HL-60/S4 (cell line): Measurements from ENCODE around the gene NF1.

Source experiments
- in situ Hi-C: fragments of 300-500 bp; cut with MboI; formaldehyde crosslinking; loops from 2 replicates; pipeline ENCODE4 v1.14.3; 2022; ENCODE audit warnings: low sequenced_read_pairs

The NF1 gene

DNA sequence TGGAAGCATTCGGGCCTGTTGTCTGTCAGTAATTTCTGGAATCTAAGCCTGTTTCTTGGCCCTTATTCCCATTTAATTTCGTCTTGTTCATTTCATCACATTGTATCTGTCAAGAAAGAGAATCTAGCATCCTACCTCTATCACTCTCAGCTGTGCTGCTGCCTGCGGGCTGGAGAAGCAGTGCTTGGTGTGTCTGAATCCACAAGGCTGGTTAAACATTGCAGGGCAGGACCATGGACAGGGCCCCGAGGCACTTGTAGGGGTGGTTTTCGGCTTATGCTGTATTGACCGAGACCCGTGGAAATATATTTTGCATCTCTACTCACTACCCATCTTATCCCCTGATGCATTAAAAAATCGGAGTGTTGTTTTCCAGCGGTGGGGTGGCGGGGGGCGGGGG is 299.8 kb downstream of the NF1 start:
- in situ Hi-C loops = loop anchor here (25.0 kb wide), 1 partner anchor 382 kb away; no protein-coding TSS in a partner anchor

DNA sequence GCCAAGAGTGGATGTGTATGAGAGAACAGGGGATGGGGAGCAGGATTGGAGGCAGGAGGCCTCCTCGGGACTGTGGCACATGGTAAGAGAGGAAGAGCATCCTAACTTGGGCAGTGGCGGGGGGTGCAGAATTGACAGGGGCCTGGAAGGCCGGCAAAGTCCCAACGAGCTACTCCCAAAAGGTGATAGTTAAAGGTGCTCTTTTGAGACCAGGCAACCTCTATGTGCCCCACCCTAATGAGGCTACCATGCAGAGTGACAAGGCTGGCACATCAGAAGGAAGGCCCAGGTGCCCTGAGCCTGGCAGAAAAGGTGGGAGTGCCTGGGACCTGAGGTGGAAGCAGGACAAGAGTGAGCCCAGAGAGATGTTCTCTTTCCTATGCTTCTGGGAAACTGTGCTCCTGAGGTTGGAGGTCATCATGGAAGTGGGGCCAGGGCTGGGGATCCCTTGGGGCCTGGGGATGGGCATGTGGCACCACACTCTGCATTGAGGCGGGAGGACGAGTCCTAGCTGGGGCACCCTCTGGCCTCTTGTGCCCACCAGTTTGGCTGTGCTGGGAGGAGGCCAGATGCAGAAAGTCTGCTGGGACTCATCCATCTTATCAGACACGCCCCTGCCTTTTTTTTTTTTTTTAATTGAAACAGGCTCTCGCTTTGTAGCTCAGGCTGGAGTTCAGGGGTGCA is 302.6 kb downstream of the NF1 start:
- in situ Hi-C loops = loop anchor here (25.0 kb wide), 1 partner anchor 385 kb away; no protein-coding TSS in a partner anchor

- in situ Hi-C loops = loop anchor here (25.0 kb wide), 1 partner anchor 386 kb away; no protein-coding TSS in a partner anchor
Measured at GRCh38 chr17:31398381-31399311, 303.9 kb downstream of the NF1 start.

DNA sequence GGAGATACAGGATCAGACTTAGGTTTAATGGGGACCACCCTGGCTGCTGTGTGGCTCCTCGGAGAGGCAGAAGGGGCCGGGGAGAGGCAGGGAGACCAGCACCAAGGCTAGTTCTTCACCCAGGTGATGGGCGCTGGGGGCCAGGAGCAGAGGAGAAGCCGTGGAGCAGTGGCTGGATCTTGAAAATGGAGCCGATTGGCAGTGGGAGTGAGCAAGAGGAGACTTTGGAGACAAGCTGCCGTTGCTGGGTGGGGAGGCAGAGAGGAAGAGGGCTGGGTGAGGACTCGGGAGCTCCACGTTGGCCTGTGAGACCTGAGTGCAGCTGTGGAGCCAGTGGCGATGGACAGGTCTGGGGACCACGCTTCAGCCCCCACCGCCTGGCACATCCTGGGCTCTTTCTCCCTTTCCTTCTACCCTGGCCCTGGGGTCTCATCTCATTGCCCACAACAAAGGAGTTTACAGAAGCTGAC is 305.7 kb downstream of the NF1 start:
- in situ Hi-C loops = no loop called here

DNA sequence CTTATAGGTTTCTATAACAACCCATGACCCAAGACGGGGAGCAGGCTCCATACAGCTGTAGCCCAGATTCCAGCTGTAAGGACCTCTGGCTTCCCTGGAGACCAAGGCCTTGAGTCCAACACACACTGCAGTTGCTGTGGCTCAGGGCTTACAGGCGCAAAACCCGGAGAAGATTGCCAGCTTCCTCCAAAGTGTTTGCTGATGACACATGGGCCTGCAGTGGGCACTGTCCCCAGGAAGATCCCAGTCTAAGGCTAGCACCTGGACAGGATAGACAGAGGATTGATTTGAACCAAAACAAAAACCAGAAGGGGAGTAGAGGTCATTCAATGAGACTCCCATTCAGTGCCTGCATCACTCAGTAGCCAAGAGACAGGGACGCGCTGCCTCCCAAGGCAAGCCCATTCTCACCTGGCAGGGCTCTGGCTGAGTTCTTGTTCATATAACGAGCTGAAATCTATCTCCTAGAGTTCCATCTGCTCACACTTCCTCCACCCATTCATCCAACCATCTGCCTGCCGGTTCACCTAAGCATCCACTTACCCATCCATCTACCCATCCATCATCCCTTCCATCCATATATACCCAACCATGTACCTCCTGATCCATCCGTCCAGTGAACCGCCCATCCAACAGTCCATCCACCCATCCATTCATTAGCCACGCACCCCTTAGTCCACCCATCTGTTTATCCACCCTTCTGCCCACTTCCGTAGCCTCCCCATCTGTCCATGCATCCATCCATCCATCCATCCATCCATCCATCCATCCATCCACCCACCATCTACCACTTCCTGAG is 306.9 kb downstream of the NF1 start:
- in situ Hi-C loops = no loop called here

GRCh38 chr17:31404028-31404949 is 309.5 kb downstream of the NF1 start:
- in situ Hi-C loops = no loop called here

DNA sequence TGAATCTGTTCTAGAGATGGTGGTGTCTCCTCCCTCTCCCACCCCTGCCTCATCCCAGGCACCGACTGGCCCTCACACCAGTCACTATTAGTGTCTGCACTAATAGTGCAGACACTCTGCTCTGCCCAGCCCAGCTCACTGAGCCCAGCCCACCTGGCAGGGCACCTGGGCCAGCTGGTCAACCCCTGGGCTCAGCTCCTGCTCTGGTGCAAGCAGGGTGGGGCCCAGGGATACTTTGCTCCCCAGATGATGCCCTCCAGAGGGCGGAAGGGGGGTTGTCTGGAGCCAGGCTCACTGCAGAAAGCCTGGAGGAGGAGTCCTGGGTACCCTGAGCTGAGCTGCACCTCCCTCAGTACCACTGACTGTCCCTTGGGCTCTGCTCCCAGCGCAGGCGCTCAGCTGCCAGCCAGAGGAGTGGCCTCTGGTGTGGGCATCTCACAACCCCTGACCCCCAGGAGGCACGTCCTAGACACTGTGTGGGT is 311.2 kb downstream of the NF1 start:
- in situ Hi-C loops = no loop called here

GRCh38 chr17:31408586-31408985 is 313.8 kb downstream of the NF1 start:
- in situ Hi-C loops = no loop called here

GRCh38 chr17:31411707-31412285 is 317.0 kb downstream of the NF1 start:
- in situ Hi-C loops = no loop called here

- in situ Hi-C loops = no loop called here
Measured at GRCh38 chr17:31412511-31412910, 317.7 kb downstream of the NF1 start.

DNA sequence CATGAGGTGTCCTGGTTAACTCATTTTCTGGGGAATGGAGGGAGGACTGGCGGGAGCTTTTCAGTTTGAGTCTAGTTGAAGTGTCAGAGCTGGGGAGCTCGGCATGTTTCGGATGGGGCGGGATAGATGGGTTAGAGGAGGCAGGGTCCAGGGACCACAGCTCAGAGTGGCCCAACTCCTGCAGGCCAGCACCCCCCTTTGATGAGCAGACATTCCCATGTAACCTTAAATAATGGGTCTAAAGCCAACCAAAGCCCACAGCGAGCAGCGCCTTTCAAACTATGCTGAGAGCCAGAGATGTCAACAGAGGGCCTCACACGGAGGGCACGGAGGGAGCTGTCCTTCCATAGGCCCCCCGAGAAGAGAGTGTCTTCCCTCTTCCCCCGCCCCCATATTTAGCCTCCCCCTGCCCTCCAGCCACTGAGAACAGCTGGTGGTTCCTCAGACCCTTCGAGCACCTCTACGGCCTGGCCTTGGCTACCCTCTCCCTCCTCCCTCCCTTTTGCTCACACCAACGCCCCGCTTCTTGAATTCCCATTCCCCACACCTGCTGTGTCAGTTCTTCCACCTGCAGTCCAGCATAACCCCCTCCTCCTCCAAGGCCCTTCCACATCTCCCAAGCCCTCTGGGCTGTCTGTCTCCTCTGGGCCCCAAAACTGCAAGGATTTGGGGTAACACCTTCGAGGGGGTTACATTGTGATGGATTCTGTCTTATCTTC is 318.5 kb downstream of the NF1 start:
- in situ Hi-C loops = no loop called here

DNA sequence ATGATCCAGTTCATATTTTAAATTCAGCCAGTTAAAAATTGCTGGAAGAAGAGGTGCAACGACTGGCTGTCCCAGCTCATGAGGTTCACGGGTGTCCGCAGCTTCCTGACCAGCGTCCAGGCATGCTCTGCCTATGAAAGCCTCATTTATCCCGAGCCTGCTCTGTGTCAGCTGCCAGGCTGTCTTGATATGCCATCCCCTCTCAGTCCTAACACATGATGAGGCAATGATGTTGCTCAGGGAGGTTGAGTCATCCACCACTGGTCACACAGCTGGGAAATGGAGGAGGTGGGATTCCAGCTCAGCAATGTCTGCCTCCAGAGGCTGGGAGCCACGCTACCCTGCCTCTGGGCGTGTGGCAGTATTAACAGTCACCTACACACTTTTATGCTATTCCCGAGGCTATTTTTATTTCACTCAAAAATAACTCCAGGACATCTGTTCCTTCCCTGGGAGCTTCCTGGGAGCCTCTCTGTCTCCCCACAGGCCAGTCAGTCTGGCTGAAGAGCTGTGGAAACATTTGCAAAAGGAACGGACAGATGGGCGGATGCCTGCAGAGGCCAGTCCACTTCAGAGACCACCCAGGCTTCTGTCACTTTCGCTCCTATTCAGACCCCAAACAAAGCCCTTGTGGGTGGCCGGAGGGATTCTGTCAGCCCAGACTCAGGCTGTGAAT is 319.2 kb downstream of the NF1 start:
- in situ Hi-C loops = no loop called here

DNA sequence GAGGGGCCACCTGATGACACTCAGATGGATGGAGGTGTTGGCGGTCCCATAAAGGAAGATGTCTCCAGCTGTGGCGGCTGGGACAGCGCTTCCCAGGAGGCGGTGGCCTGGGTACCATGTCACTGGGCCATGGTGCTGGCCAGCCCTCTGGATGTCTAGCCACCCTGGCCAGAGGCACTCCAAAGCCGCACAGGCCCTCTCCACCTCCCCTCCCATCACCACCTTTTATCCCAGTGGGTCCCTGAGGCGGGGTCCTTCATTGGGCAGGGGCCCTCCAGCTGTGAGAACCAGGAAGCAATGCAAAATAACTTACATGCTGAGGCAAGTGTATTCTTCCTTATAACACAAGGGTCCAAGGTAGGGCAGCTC is 319.8 kb downstream of the NF1 start:
- in situ Hi-C loops = no loop called here

- in situ Hi-C loops = no loop called here
Measured at GRCh38 chr17:31415004-31415454, 320.3 kb downstream of the NF1 start.

DNA sequence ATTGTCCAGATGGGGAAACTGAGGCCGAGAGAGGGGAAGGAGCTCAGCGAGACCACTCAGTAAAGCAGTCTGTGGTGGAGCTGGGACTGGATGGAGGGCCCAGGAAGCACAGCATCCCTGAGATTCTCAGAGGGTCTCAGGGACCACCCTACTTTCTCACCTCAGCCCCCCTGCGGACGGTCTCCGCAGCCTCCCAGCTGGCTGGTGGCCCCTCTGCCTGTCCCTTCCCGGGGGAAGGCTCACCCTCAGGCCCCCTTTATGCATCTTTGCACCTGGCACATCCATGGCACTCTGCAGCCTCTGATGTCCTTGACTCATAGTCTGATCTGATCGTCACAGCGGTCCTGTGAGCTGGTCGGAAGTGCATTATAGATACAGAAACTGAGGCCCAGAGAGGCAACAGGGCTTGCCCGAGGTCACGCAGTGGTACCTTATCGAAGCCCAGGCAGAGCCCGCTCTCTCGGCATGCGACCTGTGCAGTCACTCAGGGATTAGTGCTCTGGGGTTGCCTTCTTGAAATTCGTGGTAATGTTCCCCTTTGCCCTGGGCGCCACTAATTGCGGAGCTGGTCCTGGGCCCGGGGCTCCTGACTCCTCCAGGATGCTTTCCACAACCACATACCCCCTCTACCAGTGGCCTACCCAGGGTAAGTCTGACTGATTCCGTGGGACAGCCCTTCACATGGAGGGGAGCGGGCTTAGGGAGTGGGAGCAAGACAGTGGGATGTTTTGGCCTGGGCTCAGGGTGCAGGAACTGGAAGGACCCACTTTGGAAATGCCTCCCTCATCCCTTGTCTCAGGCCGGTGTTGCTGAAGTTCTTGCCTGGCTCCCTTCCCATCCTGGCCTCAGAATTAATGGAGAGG is 321.1 kb downstream of the NF1 start:
- in situ Hi-C loops = no loop called here

- in situ Hi-C loops = no loop called here
Measured at GRCh38 chr17:31416503-31416923, 321.7 kb downstream of the NF1 start.
